ENCODE data around the gene EIF3J.
"Not testable (repeated sequence)": the region's sequence is repeated elsewhere in the genome, so short reads cannot be mapped to it uniquely, and the experiment has no call there.

Gene EIF3J

GRCh38 chr15:44544745-44545144 is 7.8 kb downstream of the EIF3J start:
- DNase-seq = not testable (repeated sequence)

DNA sequence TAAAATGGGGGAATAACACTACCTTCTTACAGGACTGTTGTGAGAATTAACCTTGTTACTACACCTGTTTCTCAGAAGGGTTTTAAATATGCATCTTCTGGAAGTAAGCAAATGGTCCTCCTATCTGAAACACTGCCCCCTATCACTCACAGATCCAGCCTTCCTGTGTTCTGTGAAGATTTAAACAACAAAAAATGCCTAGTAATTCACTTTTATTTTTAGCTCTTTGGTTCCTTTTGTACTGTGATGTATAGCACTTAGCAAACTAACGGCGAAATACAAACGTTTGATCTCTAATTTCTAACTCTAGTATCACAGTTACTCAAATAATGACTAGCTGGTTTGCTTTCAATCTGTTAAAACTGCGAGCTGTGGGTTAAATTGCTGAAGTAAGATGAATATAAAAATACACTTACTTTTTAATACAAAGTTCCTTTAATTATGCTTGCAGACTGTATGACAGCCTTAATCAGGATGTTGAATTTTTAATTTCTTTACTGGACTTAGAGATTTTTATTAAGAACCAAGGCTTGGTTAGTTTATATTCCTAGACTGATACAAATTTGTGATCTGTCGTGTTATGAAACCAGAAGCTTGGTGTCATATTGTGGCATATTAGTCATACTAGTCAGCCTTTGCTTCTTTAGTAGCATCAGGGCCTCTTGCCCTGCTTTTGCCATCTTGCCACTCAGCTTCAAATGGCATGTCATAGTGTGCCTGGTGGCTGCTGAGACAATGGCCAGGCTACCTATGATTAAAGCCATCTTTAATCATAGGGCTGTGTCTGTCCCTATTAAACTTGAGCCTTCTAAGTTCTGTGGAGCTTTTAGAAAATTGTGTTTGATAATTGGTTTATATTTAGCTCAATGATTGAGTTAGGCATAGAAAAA is 9.2 kb downstream of the EIF3J start:
- no peak for DNase-seq

DNA sequence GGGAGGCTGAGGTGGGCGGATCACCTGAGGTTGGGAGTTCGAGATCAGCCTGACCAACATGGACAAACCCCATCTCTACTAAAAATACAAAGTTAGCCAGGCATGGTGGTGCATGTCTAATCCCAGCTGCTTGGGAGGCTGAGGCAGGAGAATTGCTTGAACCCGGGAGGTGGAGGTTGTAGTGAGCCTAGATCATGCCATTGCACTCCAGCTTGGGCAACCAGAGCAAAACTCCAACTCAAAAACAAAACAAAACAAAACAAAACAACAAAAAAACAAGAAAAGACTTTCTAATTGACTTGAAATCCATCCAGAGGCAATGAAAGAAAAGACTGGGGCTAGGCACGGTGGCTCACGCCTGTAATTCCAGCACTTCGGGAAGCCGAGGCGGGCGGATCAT is 12.2 kb downstream of the EIF3J start:
- not testable (repeated sequence) for DNase-seq

DNA sequence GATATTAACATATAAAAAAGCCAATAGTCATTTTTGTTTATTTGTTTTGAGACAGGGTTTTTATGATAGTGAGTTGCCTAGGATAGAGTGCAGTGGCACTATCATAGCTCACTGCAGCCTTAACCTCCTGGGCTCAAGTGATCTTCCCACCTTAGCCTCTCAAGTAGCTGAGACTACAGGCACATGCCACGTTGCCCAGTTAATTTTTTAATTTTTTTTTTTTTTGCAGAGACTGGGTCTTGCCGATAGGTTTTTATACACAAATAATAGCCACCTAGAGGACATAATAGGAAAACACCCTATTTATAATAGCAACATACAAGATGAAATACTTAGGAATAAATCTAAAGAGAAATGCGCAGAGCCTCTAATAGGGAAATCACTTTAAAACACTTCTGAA is 13.3 kb downstream of the EIF3J start:
- no peak for DNase-seq

DNA sequence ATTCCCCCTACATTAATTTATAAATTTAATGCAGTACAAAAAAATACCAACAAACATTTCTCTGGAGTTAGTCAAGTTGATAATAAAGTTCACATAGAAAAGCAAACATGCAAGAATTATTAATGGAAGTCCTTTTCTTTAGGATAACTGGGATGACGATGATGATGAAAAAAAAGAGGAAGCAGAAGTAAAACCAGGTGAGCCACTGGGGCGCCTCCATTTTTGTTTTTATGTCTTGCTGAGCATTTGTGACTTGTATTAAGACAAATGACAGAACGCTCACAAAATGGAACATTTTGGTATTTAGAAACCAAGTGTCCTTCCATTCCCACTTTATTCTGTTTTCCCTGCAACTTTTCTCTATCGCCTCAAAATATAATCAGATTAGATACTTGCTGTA is 13.8 kb downstream of the EIF3J start:
- DNase-seq = no peak

DNA sequence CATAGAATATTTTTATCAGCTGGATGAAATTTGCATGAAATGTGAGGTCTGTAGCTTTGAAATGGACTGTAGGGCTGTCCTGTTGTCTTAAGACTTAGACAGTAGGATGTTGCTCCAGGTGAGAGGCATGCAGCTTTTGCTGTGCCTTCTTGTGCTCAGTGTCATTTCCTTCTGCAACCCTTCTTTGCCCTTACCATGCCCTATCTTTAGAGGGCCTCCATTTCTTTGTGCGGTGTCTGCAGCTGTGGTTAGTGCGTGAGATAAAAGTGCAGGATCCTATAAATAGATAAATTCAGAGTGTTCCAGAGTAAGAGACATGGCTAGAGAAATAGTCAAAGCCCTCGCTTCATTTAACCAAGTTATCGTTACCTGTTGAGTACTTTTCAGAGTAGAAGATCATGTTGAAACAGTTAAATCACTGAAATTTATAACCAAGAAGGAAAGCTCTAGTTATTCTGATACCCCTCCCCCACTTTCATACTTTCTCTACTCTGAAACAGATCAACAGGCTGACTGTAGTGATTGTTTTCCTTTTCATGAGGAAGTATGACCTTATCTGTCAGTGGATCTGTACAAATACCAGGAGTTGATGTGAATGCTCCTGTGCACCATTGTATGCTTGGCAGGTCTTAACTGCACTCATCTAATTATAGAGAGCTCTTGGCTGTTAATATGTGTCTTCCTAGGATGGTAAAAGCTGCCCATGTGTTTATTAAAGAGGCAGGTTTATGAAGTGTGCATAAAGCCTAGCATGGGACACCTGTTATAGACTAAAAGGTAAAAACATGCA is 18.2 kb downstream of the EIF3J start:
- DNase-seq = no peak

DNA sequence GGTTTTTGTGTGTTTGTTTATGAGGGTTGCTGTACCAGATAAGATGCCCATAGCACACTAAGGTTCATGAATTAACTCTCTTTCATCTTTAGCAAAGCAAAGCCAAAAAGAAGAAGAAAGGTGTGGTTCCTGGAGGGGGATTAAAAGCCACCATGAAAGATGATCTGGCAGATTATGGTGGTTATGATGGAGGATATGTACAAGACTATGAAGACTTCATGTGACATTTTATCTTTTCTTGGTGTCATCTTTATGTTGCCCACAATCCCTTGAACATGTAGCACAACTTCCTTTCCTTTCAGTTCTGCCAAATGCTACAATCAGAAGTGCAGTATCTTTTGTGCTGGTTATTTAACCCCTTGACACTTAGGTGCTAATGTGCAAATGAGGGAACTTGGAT is 24.0 kb downstream of the EIF3J start:
- not testable (repeated sequence) for DNase-seq

- no peak for DNase-seq
Measured at GRCh38 chr15:44565387-44566154, 28.6 kb downstream of the EIF3J start.

GRCh38 chr15:44566155-44566540 is 29.2 kb downstream of the EIF3J start:
- DNase-seq = no peak

DNA sequence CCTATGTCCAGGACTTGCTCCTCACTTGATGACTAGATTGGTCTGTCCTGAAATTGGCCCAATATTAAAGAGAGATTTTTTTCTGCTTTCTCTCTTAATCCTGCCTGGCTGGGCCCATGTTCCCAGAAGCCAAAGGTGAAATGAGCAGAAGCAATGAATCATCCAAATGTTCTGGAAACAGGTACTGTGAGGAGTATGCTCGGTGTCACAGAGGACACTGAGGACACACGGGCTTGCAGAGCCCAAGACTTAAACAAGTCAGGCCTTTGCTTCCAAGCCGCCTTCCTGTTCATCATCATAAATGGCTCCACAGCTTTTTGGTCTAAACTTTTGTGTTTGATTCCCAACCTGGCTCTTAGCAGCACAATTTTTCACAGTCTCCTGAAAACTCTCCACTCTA is 31.4 kb downstream of the EIF3J start:
- no peak for DNase-seq

DNA sequence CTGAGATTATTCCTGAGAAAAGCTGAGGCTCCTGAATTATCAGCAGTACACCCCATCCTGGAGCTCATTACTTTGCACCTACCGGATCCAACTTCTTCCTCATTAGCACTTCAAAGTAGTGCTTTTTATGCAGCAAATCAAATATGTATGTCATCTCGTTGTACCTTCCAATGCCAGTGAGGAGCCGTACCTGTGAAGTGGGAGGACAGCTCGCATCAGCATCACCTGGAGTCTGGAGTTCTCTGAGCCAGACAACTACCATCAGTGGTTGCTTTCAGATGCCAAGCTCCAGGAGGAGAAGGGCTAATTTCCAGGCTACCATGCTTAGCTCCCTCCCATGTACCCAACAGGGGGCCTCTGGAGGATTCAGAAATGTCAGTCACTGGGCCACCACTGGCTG is 32.4 kb downstream of the EIF3J start:
- DNase-seq = no peak

DNA sequence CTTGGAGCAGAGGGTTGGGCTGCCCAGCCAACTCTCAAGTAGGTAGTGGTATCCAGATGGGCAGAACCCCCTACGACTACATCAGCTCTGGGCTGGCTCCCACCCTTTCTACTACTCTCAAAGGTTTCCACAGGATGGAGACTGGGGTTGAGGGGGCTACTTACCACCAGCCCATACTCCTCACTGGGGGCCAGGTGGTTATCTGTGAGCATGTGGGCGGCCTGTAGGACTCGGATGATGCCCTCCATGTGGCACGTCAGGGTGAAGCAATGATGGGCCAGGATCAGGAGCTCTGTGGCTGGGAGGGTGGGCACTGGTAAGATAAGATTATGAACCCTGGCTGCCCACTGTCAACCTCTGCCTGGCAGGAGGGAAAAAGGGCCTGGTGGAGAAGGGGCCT is 33.4 kb downstream of the EIF3J start:
- DNase-seq = no peak

GRCh38 chr15:44573386-44573785 is 36.4 kb downstream of the EIF3J start:
- no peak for DNase-seq

DNA sequence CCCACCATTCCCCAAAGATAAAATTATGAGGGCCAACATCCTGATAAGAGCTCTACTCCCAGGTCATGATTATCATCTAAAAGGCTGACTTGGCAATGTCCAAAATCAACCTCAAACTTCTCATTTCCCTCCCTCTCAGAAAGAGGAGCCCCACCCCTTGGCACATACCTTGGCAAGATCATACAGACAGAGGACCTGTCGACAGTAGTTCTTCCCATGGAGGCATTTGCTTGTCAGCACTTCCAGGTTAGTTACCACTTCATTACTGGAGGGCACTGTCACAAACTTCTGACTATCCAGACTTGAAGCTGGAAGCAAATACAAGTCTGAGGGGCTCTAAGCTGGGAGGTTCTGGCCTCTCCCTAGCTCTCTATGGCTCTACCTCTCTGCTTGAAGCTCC is 37.8 kb downstream of the EIF3J start:
- DNase-seq = no peak

- no peak for DNase-seq
Measured at GRCh38 chr15:44580105-44580504, 43.2 kb downstream of the EIF3J start.

GRCh38 chr15:44584162-44584749 is 47.3 kb downstream of the EIF3J start:
- DNase-seq = peak; percentile 54

GRCh38 chr15:44585633-44586032 is 48.7 kb downstream of the EIF3J start:
- no peak for DNase-seq

DNA sequence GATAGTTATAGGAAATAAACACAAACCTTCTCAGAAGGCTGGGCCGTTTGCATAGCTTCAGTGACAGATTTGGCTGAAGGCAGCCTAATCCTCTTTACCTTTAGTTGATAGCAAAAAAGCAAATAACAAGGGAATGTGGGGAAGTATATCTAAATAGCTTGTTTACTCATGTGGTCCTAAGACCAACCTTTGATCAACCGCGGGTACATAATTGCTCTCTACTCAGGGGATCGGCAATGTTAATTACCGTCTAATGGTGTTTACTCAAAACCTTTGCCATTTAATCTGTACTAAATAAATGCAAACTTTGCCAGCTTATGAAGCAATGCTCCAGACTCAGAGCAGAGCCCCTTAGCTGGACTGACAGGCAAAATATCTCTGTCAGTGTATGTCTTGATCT is 51.6 kb downstream of the EIF3J start:
- DNase-seq = no peak

GRCh38 chr15:44591326-44591725 is 54.4 kb downstream of the EIF3J start:
- no peak for DNase-seq

- DNase-seq = no peak
Measured at GRCh38 chr15:44593042-44593736, 56.2 kb downstream of the EIF3J start.

DNA sequence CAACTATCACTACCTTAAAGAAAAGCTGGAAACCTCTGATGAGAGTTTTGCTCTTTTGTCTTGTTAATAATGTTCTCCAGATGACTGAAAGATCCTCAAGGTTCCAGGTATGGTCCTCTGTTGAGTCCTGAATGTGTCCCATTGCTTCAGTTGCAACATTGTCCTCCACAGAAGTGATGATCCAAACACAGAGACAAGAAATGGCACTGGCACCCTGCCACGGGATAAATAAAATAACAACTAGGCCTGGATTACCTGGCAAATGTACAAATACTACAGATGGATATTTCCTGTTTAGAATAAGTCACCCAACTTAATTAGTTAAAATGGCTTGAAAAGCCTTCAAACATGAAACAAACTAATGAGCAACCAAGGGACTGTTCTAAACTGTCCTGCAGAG is 58.3 kb downstream of the EIF3J start:
- DNase-seq = no peak
